Upper lobe of right lung (tissue), 1 donor: ENCODE measurements around the gene FOXP1. TPM values are rescaled to one million over a fixed set of nuclear protein-coding genes. Genes with fewer than 3 reads are reported as not detected.

Experiments
- ATAC-seq: fragments of 200-7000 bp; cut with Tn5 transposase; one replicate; pipeline ENCODE4 v1.9.1; 2020; ENCODE audit warnings: mild to moderate bottlenecking, moderate library complexity
- DNase-seq: peaks from one replicate; pipeline ENCODE4 v3.0.0-alpha.2; 2020
- H3K27ac ChIP-seq: fragments of 200-600 bp; one replicate; pipeline ENCODE4 v1.8.0; 2022
- H3K27me3 ChIP-seq: fragments of 200-600 bp; one replicate; pipeline ENCODE4 v1.8.0; 2022; ENCODE audit warnings: mild to moderate bottlenecking
- H3K36me3 ChIP-seq: fragments of 200-600 bp; one replicate; pipeline ENCODE4 v1.8.0; 2022
- H3K4me1 ChIP-seq: fragments of 200-600 bp; one replicate; pipeline ENCODE4 v1.8.0; 2022
- H3K4me3 ChIP-seq: fragments of 200-600 bp; one replicate; pipeline ENCODE4 v1.8.0; 2022; ENCODE audit warnings: mild to moderate bottlenecking
- H3K9me3 ChIP-seq: fragments of 200-600 bp; one replicate; pipeline ENCODE4 v1.8.0; 2022
- intact Hi-C: fragments of 100-400 bp; cut with DNase I; formaldehyde crosslinking; loops from one replicate; pipeline ENCODE4 v1.11.0; 2022
- total RNA-seq: library from RNA; stranded (reverse); fragmentation: NEBNext Ultra II Directional; extraction: Animal tissue kit (Norgen Biotek cat#: 25700); gene quantifications from one replicate; pipeline ENCODE4 v1.2.1, GENCODE V29; 2021
- TF ChIP-seq, protein P1 (sequence below): fragments of 200-600 bp; IDR thresholded peaks from one replicate; pipeline ENCODE4 v1.8.0; 2022; ENCODE audit warnings: antibody characterized with exemption
- donor health status: DM: no; HTN: yes; CAD: no; lungs with severe emphysema.

FOXP1 gene
- total RNA-seq, 1 donor from 2014 or later: 140 TPM

DNA sequence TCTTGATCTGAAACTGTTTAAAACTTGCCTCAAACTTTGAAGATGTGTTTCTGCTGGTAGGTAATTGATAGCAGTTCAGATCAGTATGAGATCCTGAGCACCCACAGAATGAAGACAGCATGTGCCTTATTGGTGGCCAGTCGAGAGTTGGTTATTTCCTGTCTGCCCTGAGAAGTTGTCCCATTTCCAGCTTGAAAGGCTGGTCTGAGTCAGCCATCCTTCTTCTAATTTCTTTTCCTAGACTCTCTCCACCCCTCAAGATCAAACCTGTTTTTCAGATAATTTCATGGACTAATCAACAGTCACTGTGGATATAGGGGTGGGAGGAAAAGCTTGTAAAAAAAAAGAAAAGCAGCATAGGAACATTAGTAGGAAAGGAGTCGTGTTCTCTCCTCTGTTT, 464.4 kb downstream of the FOXP1 start:
- ATAC-seq: no peak

DNA sequence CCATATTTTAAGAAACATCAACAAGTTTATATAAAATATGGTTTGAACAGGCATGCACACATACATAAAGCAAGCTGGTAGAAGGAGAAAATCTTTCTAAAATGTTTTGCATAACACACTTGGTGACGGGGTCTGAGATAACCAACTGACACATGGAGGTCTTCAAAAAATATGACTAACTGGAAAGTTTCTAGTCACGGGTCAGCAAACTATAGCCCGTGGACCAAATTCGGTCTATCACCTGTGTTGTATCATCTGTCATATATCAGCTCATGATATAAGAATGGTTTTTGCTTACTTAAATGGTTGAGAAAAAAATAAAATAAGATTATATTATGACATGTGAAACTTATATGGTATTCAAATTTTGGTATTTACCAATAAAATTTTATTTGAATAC, 465.1 kb downstream of the FOXP1 start:
- TF ChIP-seq, protein P1, sequence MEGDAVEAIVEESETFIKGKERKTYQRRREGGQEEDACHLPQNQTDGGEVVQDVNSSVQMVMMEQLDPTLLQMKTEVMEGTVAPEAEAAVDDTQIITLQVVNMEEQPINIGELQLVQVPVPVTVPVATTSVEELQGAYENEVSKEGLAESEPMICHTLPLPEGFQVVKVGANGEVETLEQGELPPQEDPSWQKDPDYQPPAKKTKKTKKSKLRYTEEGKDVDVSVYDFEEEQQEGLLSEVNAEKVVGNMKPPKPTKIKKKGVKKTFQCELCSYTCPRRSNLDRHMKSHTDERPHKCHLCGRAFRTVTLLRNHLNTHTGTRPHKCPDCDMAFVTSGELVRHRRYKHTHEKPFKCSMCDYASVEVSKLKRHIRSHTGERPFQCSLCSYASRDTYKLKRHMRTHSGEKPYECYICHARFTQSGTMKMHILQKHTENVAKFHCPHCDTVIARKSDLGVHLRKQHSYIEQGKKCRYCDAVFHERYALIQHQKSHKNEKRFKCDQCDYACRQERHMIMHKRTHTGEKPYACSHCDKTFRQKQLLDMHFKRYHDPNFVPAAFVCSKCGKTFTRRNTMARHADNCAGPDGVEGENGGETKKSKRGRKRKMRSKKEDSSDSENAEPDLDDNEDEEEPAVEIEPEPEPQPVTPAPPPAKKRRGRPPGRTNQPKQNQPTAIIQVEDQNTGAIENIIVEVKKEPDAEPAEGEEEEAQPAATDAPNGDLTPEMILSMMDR: no peak
- Histone ChIP-seq H3K9me3 (no peaks in the 10 kb centered on the region), H3K36me3 (no peaks in the 10 kb centered on the region), H3K27ac (no peak overlapping the region), H3K4me3 (no peak overlapping the region), H3K27me3 (no peaks in the 10 kb centered on the region), H3K4me1 (no peaks in the 10 kb centered on the region)
- intact Hi-C loops: no loop called here
- no peak for ATAC-seq
- no peak for DNase-seq

More for the DNA sequence above, 464.4 kb downstream of the FOXP1 start:
- Histone ChIP-seq H3K4me3 (no peak overlapping the region), H3K36me3 (no peaks in the 10 kb centered on the region), H3K27me3 (no peaks in the 10 kb centered on the region), H3K27ac (no peak overlapping the region), H3K4me1 (no peaks in the 10 kb centered on the region), H3K9me3 (no peaks in the 10 kb centered on the region)
- TF ChIP-seq, protein P1: no peak
- no peak for DNase-seq
- intact Hi-C loops: no loop called here

- no peak overlapping the region for H3K27ac ChIP-seq
- DNase-seq: no peak
- no peaks in the 10 kb centered on the region for H3K9me3 ChIP-seq
- intact Hi-C loops: no loop called here
- peaks cover 6% of the 10 kb centered on the region for H3K4me1 ChIP-seq
- no peaks in the 10 kb centered on the region for H3K27me3 ChIP-seq
- ATAC-seq: no peak
- H3K4me3 ChIP-seq: no peak overlapping the region
- H3K36me3 ChIP-seq: no peaks in the 10 kb centered on the region
- TF ChIP-seq, protein P1: no peak
Measured at GRCh38 chr3:71117572-71118247, 465.8 kb downstream of the FOXP1 start.

DNA sequence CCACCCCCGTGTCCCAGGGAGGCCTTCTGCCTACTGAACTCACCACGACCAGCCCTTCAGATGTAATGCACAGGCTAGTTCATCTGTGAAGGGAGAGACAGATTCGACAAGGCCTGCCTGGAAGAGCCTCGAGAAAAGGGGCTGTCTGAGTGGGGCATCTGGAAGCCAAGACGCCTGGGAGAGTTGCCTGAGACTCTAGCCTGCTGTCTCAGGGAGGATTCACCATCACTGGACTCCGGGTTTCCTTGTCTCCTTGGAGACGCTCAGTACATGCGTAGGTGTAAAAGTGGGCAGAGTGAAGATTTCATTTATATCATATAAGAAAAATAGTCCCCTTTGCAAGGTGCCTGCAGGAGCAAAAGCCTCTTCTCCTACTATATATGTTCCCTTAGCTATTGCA, 468.9 kb downstream of the FOXP1 start:
- H3K9me3 ChIP-seq: no peaks in the 10 kb centered on the region
- intact Hi-C loops: no loop called here
- peaks cover 13% of the 10 kb centered on the region for H3K4me1 ChIP-seq
- DNase-seq (no peak), ATAC-seq (no peak)
- peaks cover 22% of the 10 kb centered on the region for H3K36me3 ChIP-seq
- H3K27ac ChIP-seq: no peak overlapping the region
- no peak overlapping the region for H3K4me3 ChIP-seq
- TF ChIP-seq, protein P1: no peak
- H3K27me3 ChIP-seq: no peaks in the 10 kb centered on the region

DNA sequence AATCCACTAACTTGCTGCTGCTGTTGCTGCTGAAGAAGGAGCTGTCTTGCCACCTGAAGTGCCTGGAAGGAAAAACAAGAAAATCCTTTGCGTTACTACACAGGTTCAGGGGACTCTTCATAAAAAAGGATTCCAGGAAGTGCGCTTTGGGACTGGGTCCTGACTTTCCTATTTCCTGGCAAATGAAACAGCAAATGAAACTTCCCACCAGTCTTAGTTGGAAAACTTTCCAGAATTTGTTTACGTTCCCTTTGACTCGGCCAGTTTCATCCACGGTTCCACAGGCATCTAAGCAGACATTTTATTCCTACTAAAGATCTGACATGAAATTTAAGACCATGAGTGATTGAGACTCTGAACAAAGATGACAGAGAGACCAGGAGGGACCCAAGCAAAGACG, 471.0 kb downstream of the FOXP1 start:
- H3K27me3 ChIP-seq: no peaks in the 10 kb centered on the region
- H3K4me3 ChIP-seq: no peak overlapping the region
- no peaks in the 10 kb centered on the region for H3K9me3 ChIP-seq
- TF ChIP-seq, protein P1: no peak
- ATAC-seq: no peak
- peaks cover 22% of the 10 kb centered on the region for H3K36me3 ChIP-seq
- H3K27ac ChIP-seq: peak overlapping the region; percentile 55
- DNase-seq: no peak
- peaks cover 23% of the 10 kb centered on the region for H3K4me1 ChIP-seq
- intact Hi-C loops: no loop called here
